ELF-1 (cell line): ENCODE results near the gene CFTR.

Source experiments
- DNase-seq: peaks from one replicate; pipeline ENCODE4 v3.0.0-alpha.2; 2016; ENCODE audit warnings: low read depth, low spot score

The CFTR gene

DNA sequence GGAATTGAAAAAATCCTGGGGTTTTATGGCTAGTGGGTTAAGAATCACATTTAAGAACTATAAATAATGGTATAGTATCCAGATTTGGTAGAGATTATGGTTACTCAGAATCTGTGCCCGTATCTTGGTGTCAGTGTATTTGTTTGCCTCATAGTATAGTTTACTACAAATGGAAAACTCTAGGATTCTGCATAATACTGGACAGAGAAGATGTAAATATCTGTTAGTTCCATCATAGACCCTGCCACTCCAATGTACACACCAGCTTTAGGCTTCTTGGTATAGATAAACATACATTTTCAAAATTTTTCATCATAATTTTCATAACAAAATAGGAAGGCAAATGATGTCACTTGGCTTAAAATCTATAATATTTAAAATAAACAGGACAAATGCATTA lies 108.1 kb downstream of the CFTR start:
- DNase-seq: no peak

DNA sequence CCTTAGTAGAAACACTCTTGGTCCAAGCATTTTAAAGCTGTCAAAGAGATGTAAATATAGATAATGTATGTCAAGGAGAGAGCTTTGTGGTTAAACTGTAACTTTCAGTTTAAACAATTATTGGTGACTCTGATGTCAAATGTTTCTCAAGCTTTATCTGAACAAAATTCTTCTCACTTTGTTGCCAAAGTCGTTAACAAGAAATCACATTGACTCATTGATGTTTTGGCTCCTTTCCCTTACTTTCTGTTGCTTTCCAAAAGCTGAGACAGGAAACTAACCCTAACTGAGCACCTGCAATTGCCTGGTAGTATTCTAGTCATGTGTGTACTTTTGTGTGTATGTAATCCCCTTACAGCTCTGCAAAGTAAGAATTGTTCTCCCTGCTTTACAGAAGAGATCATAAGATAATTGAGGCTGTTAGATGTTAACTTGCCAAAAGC lies 108.5 kb downstream of the CFTR start:
- DNase-seq: no peak

DNA sequence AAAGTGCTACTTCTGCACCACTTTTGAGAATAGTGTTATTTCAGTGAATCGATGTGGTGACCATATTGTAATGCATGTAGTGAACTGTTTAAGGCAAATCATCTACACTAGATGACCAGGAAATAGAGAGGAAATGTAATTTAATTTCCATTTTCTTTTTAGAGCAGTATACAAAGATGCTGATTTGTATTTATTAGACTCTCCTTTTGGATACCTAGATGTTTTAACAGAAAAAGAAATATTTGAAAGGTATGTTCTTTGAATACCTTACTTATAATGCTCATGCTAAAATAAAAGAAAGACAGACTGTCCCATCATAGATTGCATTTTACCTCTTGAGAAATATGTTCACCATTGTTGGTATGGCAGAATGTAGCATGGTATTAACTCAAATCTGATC lies 110.4 kb downstream of the CFTR start:
- no peak for DNase-seq

DNA sequence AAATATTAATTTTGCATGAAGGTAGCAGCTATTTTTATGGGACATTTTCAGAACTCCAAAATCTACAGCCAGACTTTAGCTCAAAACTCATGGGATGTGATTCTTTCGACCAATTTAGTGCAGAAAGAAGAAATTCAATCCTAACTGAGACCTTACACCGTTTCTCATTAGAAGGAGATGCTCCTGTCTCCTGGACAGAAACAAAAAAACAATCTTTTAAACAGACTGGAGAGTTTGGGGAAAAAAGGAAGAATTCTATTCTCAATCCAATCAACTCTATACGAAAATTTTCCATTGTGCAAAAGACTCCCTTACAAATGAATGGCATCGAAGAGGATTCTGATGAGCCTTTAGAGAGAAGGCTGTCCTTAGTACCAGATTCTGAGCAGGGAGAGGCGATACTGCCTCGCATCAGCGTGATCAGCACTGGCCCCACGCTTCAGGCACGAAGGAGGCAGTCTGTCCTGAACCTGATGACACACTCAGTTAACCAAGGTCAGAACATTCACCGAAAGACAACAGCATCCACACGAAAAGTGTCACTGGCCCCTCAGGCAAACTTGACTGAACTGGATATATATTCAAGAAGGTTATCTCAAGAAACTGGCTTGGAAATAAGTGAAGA lies 112.3 kb downstream of the CFTR start:
- no peak for DNase-seq

DNA sequence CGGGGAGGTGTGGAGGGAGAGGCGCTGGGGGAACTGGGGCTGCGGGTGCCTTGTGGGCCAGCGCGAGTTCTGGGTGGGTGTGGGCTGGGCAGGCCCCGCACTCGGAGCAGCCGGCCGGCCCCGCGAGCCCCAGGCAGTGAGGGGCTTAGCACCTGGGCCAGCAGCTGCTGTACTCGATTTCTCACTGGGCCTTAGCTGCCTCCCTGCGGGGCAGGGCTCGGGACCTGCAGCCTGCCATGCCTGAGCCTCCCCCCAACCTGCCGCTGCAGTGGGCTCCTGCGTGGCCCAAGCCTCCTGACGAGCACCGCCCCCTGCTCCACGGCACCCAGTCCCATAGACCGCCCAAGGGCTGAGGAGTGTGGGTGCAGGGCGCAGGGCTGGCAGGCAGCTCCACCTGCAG lies 116.3 kb downstream of the CFTR start:
- no peak for DNase-seq

DNA sequence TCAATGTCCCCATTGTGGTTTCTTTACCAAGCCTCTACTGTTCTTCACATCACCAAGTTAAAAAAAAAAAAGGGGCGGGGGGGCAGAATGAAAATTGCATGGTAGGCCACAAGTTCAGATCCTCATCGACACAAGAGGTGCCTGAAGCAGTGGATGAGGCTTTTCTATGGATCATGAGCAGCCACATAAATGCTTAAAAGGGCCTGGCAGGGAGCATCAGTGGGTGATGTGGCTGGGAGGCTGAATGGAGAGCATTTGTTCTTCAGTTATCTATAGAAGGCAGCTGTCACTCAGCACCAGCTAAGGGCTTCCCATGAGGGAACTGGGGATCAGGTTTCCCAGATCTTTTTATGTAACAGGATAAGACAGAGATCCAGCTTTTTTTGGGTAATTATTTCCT lies 117.9 kb downstream of the CFTR start:
- no peak for DNase-seq

DNA sequence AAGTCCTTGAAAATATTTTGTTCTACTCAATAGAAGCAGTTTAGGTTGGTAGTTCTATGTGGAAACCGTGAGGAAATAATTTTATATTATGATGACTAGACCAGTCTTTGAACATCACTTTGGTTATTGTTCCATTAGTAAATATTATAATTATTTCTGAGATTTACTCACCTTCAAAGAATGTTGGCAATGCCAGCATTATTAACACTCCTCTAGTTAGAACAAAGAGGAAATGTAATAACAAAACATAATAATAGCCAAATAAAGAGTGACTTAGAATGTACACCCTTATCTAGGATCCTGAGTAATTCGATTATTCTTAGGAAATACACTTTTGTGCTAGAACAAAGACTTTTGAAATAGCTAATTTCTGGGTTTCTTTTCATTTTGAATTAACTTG lies 121.1 kb downstream of the CFTR start:
- DNase-seq: no peak

DNA sequence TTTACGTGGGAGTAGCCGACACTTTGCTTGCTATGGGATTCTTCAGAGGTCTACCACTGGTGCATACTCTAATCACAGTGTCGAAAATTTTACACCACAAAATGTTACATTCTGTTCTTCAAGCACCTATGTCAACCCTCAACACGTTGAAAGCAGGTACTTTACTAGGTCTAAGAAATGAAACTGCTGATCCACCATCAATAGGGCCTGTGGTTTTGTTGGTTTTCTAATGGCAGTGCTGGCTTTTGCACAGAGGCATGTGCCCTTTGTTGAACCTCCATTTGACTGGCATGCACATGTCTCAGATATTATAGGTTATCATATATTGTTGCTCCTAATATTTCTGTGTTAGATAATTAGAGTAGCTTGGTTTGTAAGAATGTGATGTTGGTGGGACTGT lies 123.8 kb downstream of the CFTR start:
- DNase-seq: no peak

DNA sequence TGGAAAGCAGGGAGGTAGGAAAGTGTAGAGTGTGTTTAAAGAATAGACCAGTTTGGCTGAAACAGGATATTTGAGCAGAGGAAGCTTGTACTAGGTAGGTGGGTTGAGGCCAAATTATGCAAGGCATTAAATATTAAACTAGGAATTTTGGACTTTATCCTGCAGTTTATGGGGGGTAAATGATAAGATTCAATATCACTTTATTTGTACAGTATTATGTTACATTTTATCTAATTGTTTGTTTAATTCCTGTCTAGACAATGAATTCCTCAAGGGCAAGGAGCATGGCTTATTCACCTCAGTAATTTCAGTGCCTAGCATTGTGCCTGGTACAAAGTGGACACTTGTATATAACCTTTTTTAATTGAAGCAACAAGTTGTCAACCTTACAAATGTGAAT lies 125.9 kb downstream of the CFTR start:
- DNase-seq: no peak

DNA sequence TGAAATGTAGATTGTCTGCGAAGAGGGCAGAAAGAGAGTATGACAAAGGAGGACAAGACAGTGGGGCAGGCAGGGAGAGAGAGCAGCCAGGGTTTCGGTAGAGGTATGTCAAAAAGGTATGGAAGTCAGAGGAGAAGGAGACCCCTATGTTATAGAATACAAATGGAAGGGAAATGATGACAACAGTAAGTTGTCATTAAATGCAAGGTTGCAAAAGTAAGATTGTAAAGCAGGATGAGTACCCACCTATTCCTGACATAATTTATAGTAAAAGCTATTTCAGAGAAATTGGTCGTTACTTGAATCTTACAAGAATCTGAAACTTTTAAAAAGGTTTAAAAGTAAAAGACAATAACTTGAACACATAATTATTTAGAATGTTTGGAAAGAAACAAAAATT lies 126.3 kb downstream of the CFTR start:
- DNase-seq: no peak

DNA sequence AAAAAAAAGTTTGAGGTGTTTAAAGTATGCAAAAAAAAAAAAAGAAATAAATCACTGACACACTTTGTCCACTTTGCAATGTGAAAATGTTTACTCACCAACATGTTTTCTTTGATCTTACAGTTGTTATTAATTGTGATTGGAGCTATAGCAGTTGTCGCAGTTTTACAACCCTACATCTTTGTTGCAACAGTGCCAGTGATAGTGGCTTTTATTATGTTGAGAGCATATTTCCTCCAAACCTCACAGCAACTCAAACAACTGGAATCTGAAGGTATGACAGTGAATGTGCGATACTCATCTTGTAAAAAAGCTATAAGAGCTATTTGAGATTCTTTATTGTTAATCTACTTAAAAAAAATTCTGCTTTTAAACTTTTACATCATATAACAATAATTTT lies 130.6 kb downstream of the CFTR start:
- DNase-seq: no peak

DNA sequence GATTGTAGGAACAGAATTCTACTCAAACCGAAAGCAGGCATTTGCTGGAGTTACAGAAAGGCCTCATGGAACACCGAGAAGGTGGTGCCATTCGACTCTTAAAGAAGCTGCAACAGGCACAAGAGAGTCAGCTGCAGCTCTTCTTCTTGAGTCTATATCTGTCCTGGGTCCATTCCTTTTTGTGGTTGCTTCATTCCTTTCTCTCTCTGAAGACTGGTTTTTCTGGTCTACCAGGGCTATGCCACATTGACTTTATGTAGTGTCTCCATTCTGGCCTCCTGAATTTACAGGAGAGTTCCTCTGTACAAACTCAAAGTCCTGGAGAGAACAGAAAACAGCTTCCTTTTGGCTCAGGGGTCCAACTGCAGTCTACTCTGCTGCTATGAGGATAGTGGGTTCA lies 132.8 kb downstream of the CFTR start:
- DNase-seq: peak; percentile 39

DNA sequence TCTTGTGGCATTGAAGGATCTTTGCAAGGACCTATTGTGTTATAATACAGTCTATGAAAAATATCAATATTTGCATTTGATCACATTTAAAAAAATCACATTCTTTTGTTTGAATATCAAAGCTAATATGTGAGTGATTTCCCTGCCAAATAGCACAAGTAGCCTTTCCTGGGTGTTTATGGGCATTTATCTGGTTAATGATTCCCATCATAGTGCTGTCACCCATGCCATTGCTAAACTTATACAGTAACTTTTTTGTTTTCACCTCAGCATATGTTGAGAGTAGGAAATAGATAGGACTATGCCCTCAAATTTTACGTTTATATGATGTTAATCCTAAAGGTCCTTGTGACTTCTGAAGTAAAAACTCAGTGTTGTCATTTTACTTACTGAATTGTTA lies 136.9 kb downstream of the CFTR start:
- DNase-seq: no peak

DNA sequence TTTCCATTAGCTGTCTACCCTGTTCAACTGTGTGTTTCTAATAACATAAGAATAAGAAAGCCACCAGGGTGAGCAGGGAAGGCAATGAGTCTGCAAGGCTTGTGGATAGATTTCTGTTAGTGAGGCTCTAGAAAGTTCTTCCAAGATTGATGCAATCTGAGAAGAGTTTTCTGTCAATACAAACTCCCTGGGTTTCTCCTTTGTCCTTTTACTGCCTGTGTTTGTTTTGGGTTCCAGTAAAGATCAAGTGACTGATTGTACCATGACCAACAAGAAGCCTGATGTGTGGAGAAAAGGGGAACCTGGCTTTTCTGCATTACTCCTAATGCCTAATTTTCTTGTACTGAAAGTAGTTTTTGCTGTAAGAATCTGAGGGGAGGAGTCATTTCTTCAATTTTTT lies 139.9 kb downstream of the CFTR start:
- DNase-seq: peak; percentile 34

DNA sequence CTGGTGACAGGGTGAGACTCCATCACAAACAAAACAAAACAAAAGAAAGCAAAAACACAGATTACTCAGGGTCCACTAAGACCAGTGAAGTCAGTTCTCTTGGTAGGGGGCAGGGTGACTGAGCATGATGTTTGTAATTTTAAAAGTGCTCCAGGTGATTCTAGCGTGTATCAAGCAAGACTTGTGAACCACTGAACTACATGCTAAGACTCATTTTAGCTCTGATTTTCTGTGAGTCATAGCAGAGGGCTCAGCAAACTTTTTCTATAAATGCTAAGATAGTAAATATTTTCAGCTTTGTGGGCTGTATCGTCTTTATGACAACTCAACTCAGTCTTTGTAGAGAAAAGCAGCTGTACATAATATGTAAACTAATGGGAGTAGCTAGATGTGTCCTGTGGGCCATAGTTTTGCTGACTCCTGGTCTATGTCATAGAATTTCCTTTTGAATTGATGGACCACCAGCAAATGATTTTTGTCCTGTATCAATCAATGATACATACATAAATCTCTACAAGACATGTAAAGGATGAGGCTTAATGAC lies 141.3 kb downstream of the CFTR start:
- DNase-seq: no peak

DNA sequence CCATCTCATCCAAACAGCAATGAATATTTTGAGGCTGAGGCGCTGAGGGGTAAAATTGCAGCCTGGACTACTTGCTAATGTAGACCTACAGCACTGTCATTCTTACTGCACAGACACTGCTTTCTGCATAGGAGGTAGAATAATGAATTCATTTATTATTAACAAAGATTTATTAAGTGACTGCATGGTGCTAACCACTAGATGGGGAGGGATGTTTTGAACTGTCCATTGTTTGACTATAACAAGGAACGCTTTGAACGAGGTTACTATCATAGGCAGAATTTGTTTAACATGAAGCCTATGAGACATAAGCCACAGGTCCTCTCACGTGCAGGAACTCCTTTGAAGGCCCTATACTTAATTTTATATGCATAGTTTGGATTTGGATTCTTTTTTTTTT lies 143.8 kb downstream of the CFTR start:
- no peak for DNase-seq

DNA sequence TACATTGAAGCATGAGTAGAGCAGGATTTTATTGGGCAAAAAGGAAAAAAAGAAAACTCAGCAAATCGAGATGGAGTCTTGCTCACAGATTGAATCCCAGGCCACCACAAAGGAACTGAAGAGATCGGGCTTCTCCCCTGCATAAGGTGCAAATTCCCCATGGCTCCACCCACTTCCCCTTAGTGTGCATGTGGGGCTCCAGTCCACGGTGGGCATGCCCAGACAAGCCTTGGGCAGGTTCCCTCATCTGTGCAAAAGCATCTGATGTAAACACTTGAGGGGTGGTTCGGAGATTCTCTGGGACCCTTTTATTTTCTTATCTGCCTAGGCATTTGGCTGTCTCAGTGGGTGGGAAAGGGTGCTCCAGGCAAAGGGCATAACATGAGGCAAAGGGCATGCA lies 150.7 kb downstream of the CFTR start:
- DNase-seq: no peak

DNA sequence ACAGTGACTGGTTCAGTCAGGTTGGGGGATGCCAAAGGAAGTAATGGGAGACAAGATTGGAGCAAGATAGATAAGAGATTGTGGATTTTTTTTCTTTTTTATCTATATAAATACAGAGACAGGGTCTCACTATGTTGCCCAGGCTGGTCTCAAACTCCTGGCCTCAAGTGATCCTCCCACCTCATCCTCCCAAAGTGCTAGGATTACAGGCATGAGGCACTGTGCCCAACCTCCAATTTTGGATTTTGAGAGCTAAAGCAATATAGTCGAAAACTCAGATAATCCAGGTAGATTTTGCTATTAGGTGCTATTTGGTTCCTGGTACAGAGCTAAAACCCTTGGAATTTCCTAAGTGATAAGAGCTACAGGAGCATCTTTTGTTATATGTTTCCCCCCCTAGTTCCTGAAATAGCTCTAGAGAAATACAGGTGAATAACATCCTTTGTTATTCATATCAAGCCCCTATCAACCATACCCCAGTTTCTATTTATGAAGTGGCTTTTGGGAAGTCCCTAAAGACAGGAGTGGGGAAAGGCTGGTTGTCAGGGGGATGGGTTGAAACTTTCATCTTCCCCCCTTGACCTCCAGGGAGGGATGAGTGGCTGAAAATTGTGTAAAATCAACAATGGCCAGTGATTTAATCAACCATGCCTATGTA lies 151.2 kb downstream of the CFTR start:
- DNase-seq: no peak

DNA sequence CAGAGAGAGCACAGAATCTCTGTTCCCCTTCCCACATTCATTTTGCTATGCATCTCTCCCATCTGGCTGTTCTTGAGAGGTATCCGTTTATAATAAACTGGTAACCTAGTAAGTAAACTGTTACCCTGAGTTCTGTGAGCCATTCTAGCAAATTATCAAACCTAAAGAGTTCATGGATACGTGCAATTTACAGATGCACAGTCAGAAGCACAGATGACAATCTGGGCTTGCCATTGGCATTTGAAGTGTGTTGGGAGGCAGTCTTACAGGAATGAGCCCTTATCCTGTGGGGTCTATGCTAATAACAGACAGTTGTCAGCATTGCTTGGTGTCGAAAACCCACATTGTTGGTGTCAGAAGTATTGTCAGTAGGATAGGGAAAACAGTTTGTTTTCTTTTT lies 151.8 kb downstream of the CFTR start:
- DNase-seq: no peak

DNA sequence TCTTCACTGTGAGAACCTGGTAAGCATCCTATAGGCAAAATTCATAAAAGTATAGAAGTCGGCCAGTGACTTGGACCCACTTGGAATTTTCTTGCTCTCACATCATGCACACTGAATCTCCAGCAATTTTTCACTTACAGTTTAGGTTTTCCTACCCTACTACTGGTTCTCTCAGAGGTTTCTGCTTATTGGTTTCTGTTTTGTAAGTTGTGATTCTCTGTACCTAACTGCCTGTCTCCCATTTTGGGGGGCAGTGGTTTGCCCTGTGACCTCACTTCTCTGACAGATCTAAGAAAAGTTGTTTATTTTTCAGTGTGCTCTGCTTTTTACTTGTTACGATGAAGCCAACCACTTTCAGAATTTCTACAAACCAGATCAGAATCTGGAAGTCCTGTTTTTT lies 158.1 kb downstream of the CFTR start:
- no peak for DNase-seq

DNA sequence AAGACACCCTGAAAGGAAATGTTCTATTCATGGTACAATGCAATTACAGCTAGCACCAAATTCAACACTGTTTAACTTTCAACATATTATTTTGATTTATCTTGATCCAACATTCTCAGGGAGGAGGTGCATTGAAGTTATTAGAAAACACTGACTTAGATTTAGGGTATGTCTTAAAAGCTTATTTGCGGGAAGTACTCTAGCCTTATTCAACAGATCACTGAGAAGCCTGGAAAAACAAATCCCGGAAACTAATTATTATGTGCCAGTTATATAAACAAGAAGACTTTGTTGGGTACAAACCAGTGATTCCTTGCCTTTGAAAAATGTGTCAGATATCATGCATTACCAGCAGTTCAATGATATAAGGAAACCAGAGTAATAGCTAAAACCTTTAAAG lies 160.1 kb downstream of the CFTR start:
- no peak for DNase-seq

DNA sequence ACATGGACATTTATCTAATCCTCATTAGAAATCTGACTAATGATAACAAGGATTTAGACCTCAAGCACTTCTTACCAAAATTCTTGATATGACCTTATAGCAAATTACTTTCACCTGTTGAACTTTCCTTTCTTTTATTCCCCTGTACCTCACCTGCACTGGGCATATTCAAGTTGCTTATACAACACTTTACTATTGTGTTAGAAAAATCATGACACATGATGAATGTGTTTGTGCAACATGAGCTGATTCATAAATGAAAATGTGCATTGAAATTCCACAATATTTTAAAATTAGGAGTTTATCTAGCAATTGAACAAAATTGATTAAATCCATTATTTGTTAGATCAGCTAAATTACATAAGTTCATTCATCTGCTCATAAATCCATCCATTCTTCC lies 160.6 kb downstream of the CFTR start:
- DNase-seq: no peak

DNA sequence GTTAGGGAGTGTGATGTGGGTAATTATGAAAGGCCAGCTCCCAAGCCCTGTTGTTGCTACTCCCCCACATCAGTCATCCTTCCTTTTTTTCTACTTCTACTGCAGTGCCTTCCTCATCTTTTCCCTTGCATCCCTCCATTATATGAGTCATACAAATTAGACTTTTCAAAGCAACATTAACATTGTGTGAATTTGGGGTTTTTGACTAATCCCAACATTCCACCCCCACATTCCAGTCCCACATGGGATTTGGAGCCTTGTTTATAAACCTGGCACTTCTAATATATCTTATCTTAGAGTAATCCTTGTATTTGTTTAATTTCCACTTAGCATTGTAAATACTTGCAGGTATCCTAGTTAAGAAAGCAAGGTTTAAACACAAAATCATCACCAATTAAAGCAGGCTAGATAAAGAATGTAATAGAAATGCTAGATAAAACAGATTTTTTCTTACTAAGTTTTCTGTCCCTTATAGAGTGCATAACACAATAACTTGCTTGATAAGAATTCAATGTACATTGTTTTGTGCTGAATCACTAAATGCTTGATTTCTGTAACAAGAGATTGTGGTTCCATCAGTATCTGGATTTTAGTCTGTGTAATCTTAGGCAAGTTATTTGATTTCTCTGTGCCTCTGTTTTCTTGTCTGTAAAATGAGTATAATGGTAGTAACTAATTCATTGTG lies 165.8 kb downstream of the CFTR start:
- no peak for DNase-seq
